ENCODE measurements around the gene PDE10A.

GRCh38 chr6:165497472-165497871, 165.6 kb downstream of the PDE10A start:
- TF ChIP-seq POLR2AphosphoS5 (IDR thresholded peaks at IDR 0.05; ENCODE audit: borderline replicate concordance, low read depth, low read length) (no peak), FOXP2 (optimal IDR thresholded peaks at IDR 0.05; ENCODE audit: control extremely low read depth, extremely low read length, insufficient read depth) (no peak), EZH2 (IDR thresholded peaks at IDR 0.05) (no peak)

All from SK-N-MC (cell line).